OCI-LY7 (cell line): ENCODE data around the gene HCAR2.
"Not testable (repeated sequence)": the region's sequence is repeated elsewhere in the genome, so short reads cannot be mapped to it uniquely, and the experiment has no call there.

ENCODE experiments used
- EZH2phosphoT487 ChIP-seq: fragments of 200-600 bp; sonication (generic); IDR thresholded peaks from 2 replicates; pipeline ENCODE4 v1.6.1; 2018; ENCODE audit warnings: low read depth, borderline replicate concordance, mild to moderate bottlenecking, mixed run types, antibody characterized with exemption, low read length, moderate library complexity, mixed read lengths
- TF ChIP-seq, protein P1 (sequence below): fragments of 200-600 bp; sonication (generic); conservative IDR thresholded peaks from 2 replicates; pipeline ENCODE4 v1.5.1; 2014; ENCODE audit warnings: mild to moderate bottlenecking, antibody characterized with exemption, low read length, moderate library complexity, mixed read lengths

DNA sequence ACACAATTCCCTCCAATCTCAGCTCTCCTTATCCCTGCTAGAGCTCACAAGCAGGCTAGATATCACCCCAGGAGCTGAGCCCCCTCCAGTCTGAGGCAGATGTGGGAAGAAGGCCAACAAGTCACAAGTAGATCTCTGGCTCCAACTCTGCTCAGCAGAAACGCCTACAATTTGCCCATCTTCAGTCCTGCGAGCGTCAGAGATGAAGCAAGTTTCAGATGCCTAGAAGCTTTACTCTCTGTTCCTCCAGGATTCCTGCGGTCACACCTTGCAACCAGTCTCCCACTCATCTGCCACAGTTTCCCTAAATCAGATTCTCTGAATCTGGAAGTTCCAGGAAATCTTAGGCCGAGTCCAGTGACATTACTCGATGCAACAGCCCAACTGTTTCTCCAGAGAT, 12.1 kb upstream of the HCAR2 start:
- TF ChIP-seq, protein P1, sequence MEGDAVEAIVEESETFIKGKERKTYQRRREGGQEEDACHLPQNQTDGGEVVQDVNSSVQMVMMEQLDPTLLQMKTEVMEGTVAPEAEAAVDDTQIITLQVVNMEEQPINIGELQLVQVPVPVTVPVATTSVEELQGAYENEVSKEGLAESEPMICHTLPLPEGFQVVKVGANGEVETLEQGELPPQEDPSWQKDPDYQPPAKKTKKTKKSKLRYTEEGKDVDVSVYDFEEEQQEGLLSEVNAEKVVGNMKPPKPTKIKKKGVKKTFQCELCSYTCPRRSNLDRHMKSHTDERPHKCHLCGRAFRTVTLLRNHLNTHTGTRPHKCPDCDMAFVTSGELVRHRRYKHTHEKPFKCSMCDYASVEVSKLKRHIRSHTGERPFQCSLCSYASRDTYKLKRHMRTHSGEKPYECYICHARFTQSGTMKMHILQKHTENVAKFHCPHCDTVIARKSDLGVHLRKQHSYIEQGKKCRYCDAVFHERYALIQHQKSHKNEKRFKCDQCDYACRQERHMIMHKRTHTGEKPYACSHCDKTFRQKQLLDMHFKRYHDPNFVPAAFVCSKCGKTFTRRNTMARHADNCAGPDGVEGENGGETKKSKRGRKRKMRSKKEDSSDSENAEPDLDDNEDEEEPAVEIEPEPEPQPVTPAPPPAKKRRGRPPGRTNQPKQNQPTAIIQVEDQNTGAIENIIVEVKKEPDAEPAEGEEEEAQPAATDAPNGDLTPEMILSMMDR: not testable (repeated sequence)
- not testable (repeated sequence) for TF ChIP-seq EZH2phosphoT487
